C4-2B (cell line): ENCODE results near the gene TMED6.

Experiments used
- ZFX ChIP-seq: fragments of 450-650 bp; IDR thresholded peaks from 2 replicates; pipeline ENCODE4 v1.6.1; 2017
- TF ChIP-seq, protein P1 (sequence below): fragments of 450-650 bp; conservative IDR thresholded peaks from 2 replicates; pipeline ENCODE4 v1.5.1; 2017; ENCODE audit warnings: mild to moderate bottlenecking

DNA sequence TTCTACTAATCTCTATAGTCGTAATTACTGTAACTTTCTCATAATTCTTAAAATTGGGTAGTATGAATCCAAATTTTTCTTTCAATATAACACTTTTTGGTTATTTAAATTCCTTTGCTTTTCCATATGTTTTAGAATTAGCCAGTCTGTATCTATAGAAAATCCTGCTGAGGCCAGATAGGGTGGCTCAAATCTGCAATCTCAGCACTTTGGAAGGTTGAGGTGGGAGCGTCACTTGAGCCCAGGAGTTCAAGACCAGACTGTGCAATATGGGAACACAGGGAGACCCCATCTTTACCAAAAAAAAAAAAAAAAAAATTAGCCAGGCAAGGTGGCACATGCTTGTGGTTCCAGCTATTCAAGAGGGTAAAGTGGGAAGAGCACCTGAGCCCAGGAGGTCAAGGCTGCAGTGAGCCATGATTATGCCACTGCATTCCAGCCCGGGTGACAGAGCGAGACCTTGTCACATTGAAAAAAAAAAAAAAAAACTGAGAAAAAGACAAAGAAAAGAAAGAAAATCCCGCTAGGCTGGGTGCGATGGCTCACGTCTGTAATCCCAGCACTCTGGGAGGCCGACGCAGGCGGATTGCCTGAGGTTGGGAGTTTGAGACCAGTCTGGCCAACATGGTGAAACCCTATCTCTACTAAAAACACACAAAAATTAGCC, 24.9 kb upstream of the TMED6 start:
- TF ChIP-seq, protein P1, sequence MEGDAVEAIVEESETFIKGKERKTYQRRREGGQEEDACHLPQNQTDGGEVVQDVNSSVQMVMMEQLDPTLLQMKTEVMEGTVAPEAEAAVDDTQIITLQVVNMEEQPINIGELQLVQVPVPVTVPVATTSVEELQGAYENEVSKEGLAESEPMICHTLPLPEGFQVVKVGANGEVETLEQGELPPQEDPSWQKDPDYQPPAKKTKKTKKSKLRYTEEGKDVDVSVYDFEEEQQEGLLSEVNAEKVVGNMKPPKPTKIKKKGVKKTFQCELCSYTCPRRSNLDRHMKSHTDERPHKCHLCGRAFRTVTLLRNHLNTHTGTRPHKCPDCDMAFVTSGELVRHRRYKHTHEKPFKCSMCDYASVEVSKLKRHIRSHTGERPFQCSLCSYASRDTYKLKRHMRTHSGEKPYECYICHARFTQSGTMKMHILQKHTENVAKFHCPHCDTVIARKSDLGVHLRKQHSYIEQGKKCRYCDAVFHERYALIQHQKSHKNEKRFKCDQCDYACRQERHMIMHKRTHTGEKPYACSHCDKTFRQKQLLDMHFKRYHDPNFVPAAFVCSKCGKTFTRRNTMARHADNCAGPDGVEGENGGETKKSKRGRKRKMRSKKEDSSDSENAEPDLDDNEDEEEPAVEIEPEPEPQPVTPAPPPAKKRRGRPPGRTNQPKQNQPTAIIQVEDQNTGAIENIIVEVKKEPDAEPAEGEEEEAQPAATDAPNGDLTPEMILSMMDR = no peak
- no peak for TF ChIP-seq ZFX
